Measurements from ENCODE around the gene COG4.

The COG4 gene

DNA sequence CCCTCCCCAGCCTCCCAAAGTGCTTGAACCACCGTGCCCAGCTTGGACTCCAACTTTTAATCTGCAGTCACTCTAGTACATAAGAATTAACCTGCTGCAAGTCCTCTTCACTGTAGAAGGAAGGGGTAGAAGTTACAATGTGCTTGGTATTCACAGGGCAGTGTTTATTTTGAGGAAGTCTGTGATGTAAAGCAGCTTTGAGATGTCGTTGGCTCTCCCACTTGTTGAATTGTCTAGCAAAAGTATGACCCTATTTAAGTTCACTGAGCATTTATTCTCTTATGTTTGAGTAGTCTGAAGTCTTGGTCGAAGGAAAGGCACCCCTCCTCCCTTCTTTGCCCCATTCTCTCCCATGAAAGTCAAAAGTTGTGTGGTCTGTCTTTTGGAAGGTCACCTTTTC is 28.4 kb upstream of the COG4 start:
- TF ChIP-seq REST (IDR thresholded peaks at IDR 0.05; ENCODE audit: insufficient read depth in 1 of 2, low read depth in 2 of 2, low read length in 2 of 2), result no peak
- no peak for TF ChIP-seq SIN3A (IDR thresholded peaks at IDR 0.05; ENCODE audit: borderline replicate concordance, insufficient read depth, low read length)
- no peak for TF ChIP-seq TAF1 (IDR thresholded peaks at IDR 0.05; ENCODE audit: borderline replicate concordance, insufficient read depth, low read length)
- TF ChIP-seq FOXP2 (optimal IDR thresholded peaks at IDR 0.05; ENCODE audit: borderline replicate concordance, extremely low read depth, extremely low read length, insufficient read depth), result no peak
- no peak for TF ChIP-seq POLR2AphosphoS5 (IDR thresholded peaks at IDR 0.05; ENCODE audit: low read depth, low read length)

DNA sequence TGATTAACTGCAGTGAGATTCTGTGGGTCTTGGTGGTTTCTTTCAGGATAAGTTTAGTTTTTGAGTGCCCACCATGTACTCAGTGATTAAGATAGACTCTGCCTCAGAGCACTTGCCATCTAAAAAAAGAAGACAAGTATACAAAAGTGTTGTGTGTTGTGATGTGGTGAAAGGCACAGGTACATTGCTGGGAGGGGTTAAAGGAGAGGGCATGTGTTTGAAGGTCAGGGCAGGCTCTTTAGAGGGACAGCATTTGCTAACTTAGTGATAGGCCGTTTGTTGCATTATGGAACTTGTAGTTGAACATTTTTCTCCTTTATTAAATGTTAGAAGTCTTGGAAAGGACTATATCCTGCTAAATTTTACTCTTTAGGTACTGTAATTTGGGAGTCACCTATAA is 26.7 kb upstream of the COG4 start:
- TF ChIP-seq SIN3A (IDR thresholded peaks at IDR 0.05; ENCODE audit: borderline replicate concordance, insufficient read depth, low read length) (no peak), FOXP2 (optimal IDR thresholded peaks at IDR 0.05; ENCODE audit: borderline replicate concordance, extremely low read depth, extremely low read length, insufficient read depth) (no peak), POLR2AphosphoS5 (IDR thresholded peaks at IDR 0.05; ENCODE audit: low read depth, low read length) (no peak), REST (IDR thresholded peaks at IDR 0.05; ENCODE audit: insufficient read depth in 1 of 2, low read depth in 2 of 2, low read length in 2 of 2) (no peak), TAF1 (IDR thresholded peaks at IDR 0.05; ENCODE audit: borderline replicate concordance, insufficient read depth, low read length) (no peak)

- no peak for TF ChIP-seq SIN3A (IDR thresholded peaks at IDR 0.05; ENCODE audit: borderline replicate concordance, insufficient read depth, low read length)
- no peak for TF ChIP-seq POLR2AphosphoS5 (IDR thresholded peaks at IDR 0.05; ENCODE audit: low read depth, low read length)
- TF ChIP-seq FOXP2 (optimal IDR thresholded peaks at IDR 0.05; ENCODE audit: borderline replicate concordance, extremely low read depth, extremely low read length, insufficient read depth), result no peak
- no peak for TF ChIP-seq REST (IDR thresholded peaks at IDR 0.05; ENCODE audit: insufficient read depth in 1 of 2, low read depth in 2 of 2, low read length in 2 of 2)
- no peak for TF ChIP-seq TAF1 (IDR thresholded peaks at IDR 0.05; ENCODE audit: borderline replicate concordance, insufficient read depth, low read length)
Observed at GRCh38 chr16:70548936-70549335, 25.6 kb upstream of the COG4 start.

DNA sequence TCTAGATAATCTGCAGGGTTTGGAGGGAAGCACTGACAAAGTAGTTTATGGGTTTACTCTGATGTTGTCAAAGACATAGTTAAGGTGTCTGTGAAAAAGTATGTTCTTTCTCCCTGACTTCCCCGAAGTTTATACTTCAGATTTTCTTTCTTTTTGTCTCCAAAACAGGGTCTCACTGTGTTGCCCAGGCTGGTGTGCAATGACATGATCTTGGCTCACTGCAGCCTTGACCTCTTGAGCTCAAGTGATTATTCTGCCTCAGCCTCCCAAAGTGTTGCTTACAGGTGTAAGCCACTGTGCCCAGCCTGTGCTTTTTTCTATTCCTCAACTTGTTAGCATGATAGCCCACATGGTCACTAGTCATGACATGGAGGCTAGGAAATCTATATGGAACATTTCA is 21.2 kb upstream of the COG4 start:
- TF ChIP-seq SIN3A (IDR thresholded peaks at IDR 0.05; ENCODE audit: borderline replicate concordance, insufficient read depth, low read length) (no peak), FOXP2 (optimal IDR thresholded peaks at IDR 0.05; ENCODE audit: borderline replicate concordance, extremely low read depth, extremely low read length, insufficient read depth) (no peak), POLR2AphosphoS5 (IDR thresholded peaks at IDR 0.05; ENCODE audit: low read depth, low read length) (no peak), REST (IDR thresholded peaks at IDR 0.05; ENCODE audit: insufficient read depth in 1 of 2, low read depth in 2 of 2, low read length in 2 of 2) (no peak), TAF1 (IDR thresholded peaks at IDR 0.05; ENCODE audit: borderline replicate concordance, insufficient read depth, low read length) (no peak)

DNA sequence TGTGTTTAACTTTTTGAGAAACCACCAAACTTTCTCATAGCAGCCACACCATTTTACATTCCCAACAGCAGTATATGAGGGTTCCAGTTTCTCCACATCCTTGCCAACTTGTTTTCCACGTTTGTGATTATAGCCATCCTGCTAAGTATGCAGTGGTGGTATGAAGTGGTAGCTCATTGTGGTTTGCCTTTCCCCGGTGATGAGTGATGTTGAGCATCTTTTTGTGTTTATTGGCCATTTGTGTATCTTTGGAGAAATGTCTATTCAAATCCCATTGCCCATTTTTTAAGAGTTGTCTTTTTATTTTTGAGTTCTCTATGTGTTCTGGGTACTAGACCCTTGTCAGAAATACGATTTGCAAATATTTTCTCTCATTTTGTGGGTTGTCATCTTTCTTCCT is 17.6 kb upstream of the COG4 start:
- no peak for TF ChIP-seq SIN3A (IDR thresholded peaks at IDR 0.05; ENCODE audit: borderline replicate concordance, insufficient read depth, low read length)
- TF ChIP-seq TAF1 (IDR thresholded peaks at IDR 0.05; ENCODE audit: borderline replicate concordance, insufficient read depth, low read length), result no peak
- TF ChIP-seq FOXP2 (optimal IDR thresholded peaks at IDR 0.05; ENCODE audit: borderline replicate concordance, extremely low read depth, extremely low read length, insufficient read depth), result no peak
- TF ChIP-seq REST (IDR thresholded peaks at IDR 0.05; ENCODE audit: insufficient read depth in 1 of 2, low read depth in 2 of 2, low read length in 2 of 2), result no peak
- TF ChIP-seq POLR2AphosphoS5 (IDR thresholded peaks at IDR 0.05; ENCODE audit: low read depth, low read length), result no peak
